GM21381 (cell line): ENCODE results near the gene ADAM10.
"Not testable (repeated sequence)": the region's sequence is repeated elsewhere in the genome, so short reads cannot be mapped to it uniquely, and the experiment has no call there.

Experiments used
- ATAC-seq: cut with Tn5 transposase; IDR thresholded peaks from one replicate; pipeline ENCODE4 v1.9.1; 2021; ENCODE audit warnings: mild to moderate bottlenecking, moderate library complexity; ENCODE audit not compliant: unreplicated experiment

ADAM10 gene

DNA sequence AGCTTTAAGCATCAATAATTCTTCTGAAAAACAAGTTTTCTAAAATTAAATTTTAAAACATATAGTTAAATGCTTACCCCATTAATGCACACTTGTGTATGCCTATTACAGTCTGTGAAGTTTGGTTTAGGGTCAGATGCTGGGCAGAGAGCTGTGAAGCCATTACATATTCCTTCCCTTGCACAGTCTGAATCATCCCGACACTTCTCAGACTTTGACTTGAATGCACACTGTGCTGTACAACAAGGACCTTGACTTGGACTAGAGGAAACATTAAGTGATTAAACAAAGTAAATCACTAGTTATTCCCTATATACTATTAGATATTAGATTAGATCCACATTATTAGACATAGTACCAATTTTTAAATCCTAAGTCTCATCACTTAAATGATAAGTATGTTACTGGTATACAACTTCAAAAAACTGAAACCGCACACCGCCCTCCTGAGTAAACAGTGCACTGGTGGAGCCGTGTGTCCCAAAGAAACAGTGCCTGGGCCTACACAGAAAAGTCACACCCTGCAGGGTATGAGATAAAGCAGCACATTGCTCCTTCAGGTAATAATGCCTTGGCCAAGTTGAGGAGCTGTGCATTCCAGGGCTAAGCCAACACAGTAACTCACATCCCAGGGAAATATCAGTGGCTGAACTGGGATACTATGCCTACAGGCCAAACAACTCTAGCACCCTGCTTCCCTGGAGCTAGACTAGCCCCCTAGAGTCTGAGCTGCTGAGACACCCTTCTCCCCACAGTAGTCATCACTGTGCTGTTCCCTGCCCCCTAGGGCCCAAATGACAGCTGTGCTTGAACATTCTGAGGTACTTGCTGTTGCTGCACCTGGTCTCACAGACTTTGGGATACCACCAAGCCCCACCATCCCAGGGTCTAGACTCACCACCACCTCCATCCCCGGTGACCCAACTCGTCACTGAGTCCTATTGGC is 137.5 kb downstream of the ADAM10 start:
- no peak for ATAC-seq

- no peak for ATAC-seq
Observed at GRCh38 chr15:58608711-58609110, 140.8 kb downstream of the ADAM10 start.

- no peak for ATAC-seq
Observed at GRCh38 chr15:58608129-58608590, 141.3 kb downstream of the ADAM10 start.

- ATAC-seq = no peak
Observed at GRCh38 chr15:58606577-58607080, 142.9 kb downstream of the ADAM10 start.

DNA sequence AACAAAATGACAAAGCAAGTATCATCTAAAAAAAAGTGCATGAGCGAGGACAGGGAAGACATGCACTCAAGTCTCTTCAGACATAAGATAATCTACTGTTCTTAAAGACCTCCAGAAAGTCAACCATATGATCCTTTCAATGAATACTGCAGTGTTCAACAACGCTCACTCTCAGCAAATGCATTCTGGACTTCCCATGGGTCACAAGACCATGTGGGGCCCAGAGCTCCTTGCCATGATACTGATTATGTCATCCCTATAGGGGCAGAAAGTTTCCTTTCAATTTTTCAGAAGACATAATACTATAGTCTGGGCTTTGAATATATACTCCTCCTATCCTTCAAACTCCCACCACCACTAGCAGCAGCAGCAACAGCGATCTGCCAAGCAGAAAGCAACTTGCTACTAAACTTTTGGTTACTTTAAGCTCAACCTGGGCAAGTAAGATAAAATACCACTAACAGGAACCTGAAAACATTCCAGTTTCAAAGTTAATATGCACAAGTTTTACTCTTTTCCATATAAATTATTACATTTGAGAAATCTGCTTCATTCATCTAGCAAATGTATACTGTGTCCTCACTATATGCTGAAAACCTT is 143.5 kb downstream of the ADAM10 start:
- ATAC-seq = no peak

DNA sequence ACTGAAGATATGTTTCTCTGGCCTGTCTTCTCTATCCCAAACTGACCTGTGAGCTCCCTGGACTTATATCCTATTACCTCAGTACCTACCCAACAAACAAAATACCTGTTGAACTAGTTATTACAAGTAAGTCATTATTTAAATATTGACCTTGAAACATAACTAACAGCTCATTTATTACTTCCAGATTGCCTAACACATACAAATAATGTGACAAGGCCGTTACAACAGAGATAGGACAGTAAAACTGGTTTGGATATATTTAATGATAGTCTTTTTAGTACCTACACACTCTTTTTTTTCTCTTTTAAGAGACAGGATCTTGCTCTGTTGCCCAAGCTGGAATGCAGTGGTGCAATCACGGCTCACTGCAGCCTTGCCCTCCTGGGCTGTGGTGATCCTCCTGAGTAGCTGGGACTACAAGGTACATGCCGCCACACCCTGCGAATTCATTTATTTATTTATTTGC is 145.0 kb downstream of the ADAM10 start:
- ATAC-seq = no peak

- ATAC-seq = not testable (repeated sequence)
Observed at GRCh38 chr15:58603927-58604326, 145.6 kb downstream of the ADAM10 start.

GRCh38 chr15:58602823-58603222 is 146.7 kb downstream of the ADAM10 start:
- ATAC-seq = no peak

GRCh38 chr15:58598829-58599210 is 150.7 kb downstream of the ADAM10 start:
- no peak for ATAC-seq

- ATAC-seq = no peak
Observed at GRCh38 chr15:58597943-58598828, 151.3 kb downstream of the ADAM10 start.

DNA sequence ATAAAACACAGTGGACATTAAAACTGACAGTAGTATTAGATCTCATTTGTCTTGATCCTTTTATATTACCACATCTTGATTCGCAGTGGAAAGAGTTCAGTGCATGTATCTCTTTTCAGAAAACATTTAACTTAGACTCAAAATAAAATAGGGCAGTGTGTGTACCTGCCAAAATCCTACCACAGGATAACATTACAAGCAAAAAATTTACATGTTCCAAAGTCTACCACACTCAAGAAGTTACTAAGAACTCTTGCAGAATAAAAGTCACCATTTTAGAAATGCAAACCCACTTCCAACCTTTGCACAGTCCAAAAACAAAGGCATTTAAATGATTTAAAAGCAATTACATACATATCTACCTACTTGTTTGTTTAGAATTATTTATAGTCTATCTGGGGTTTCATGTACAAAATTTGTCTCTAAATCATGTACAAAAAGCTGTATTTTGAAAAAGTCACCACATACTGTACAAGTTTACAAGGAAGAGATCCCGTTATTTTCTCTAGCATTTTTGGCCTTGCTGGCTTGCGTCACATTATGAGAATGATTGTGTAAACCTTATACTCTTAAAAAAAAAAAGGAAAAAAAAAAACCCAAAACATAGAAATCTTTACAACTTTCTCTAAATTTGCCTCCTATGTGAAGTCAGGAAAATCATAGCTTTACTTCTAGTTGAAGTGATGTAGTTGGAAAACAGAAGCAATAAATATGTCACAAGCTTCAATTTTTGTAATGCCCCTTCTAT is 153.8 kb downstream of the ADAM10 start:
- ATAC-seq = no peak

GRCh38 chr15:58594898-58595297 is 154.6 kb downstream of the ADAM10 start:
- ATAC-seq = no peak

DNA sequence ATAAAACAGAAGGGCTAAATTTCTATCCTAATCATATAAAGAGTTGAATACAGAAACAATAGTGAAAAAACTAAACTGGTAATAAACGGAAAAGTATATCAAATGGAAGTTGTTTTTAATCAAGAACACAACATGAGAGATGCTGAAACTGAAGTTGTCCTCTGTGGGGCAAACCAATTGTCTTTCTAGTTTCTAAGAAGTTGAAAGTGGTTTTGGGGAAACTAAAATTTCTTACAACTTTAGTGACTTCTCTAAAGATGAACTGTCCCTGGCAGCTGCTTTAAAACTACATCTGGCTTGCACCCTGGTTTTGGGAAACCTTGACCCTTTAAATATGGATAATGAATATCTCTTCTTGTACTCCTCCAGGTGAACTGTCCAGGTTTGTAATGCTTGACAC is 155.6 kb downstream of the ADAM10 start:
- no peak for ATAC-seq

- no peak for ATAC-seq
Observed at GRCh38 chr15:58590926-58591325, 158.6 kb downstream of the ADAM10 start.

GRCh38 chr15:58590236-58590635 is 159.3 kb downstream of the ADAM10 start:
- ATAC-seq = no peak

DNA sequence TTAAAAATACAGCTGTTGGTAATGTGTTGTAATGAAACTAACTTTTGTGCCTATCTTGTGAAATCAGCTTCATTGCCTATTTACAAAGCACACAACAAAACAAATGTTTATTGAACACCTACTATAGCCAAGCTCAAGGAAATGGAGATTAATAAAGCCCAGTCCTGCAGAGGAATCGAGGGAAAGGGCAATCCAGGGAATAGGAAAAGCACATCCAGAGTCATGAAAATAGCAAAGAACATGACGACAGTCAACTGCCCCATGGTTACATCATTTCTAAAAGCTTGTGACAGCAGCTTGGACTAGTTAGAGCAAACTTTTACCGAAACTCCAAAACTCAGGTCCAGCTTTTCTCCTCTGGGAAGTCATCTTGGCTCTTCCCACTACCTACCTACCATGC is 160.5 kb downstream of the ADAM10 start:
- ATAC-seq = no peak

- no peak for ATAC-seq
Observed at GRCh38 chr15:58588096-58588495, 161.4 kb downstream of the ADAM10 start.

DNA sequence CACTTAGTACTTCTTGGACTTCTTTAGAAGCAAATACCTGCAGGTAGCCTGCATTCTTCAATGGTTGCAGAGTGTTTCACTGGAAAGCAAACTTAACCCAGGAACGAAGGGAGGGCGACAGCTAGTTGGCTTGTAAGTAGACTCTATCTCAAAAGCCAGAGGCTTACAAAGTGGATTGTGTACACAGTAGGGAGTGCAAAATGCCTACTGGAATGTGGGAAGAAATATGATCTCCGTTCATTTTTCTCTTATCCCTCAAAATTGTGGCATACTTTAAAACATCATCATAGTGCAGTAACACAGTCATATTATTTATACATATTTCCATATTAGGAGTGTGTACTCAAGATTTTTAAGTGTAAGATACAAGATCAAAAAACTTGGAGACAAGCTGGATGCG is 162.0 kb downstream of the ADAM10 start:
- no peak for ATAC-seq

- ATAC-seq = no peak
Observed at GRCh38 chr15:58585693-58586443, 163.6 kb downstream of the ADAM10 start.
